Progenitor cell of endocrine pancreas (in vitro differentiated cells): ENCODE measurements around the gene ZNF117. TPM values are rescaled to one million over a fixed set of nuclear protein-coding genes. Genes with fewer than 3 reads are reported as not detected.
"Not testable (repeated sequence)": the region's sequence is repeated elsewhere in the genome, so short reads cannot be mapped to it uniquely, and the experiment has no call there.

Experiments
- DNase-seq: peaks from one replicate; pipeline ENCODE4 v3.0.0; 2021; ENCODE audit warnings: low spot score; ENCODE audit not compliant: unreplicated experiment
- H3K27ac Mint-ChIP-seq: 2 replicates; pipeline ENCODE4 v1.8.0; 2021; ENCODE audit warnings: mild to moderate bottlenecking, moderate library complexity, mixed read lengths
- H3K27me3 Mint-ChIP-seq: 2 replicates; pipeline ENCODE4 v1.8.0; 2021; ENCODE audit warnings: mixed read lengths
- H3K36me3 Mint-ChIP-seq: 2 replicates; pipeline ENCODE4 v1.8.0; 2022; ENCODE audit warnings: mixed read lengths; ENCODE audit not compliant: insufficient read depth
- H3K4me1 Mint-ChIP-seq: 2 replicates; pipeline ENCODE4 v1.8.0; 2021; ENCODE audit warnings: low read depth, mixed read lengths
- H3K4me3 Mint-ChIP-seq: 2 replicates; pipeline ENCODE4 v1.8.0; 2021; ENCODE audit warnings: low read depth, mild to moderate bottlenecking, moderate library complexity, mixed read lengths
- H3K9me3 Mint-ChIP-seq: 2 replicates; pipeline ENCODE4 v1.8.0; 2021; ENCODE audit warnings: low read depth, mixed read lengths
- CTCF ChIP-seq: fragments of 200-600 bp; sonication (generic); IDR thresholded peaks from one replicate; pipeline ENCODE4 v1.5.0; 2021; ENCODE audit warnings: antibody characterized with exemption, mild to moderate bottlenecking; ENCODE audit not compliant: unreplicated experiment
- total RNA-seq: library from RNA; stranded (reverse); gene quantifications from 2 replicates; pipeline ENCODE4 v1.2.1, GENCODE V29; 2021

ZNF117 gene
- total RNA-seq, 1 donor from 2014 or later, result 63.3 TPM

GRCh38 chr7:65007036-65007435 lies 16.2 kb upstream of the ZNF117 start:
- peak overlapping the region; percentile 97 for H3K4me3 Mint-ChIP-seq
- not testable (repeated sequence) for H3K27me3 Mint-ChIP-seq, H3K27ac Mint-ChIP-seq, DNase-seq, H3K4me1 Mint-ChIP-seq
- H3K9me3 Mint-ChIP-seq, result peaks cover 11% of the 10 kb centered on the region
- peaks cover 29% of the 10 kb centered on the region for H3K36me3 Mint-ChIP-seq

- H3K4me1 Mint-ChIP-seq, result peaks cover 9% of the 10 kb centered on the region
- peak within 1 kb of the TSS; percentile 100 for H3K27ac Mint-ChIP-seq
- DNase-seq, result peak; percentile 84
- peaks cover 36% of the 10 kb centered on the region for H3K36me3 Mint-ChIP-seq
- no peaks in the 10 kb centered on the region for H3K27me3 Mint-ChIP-seq
- peaks cover 18% of the 10 kb centered on the region for H3K9me3 Mint-ChIP-seq
- no peak for TF ChIP-seq CTCF
- H3K4me3 Mint-ChIP-seq, result peak within 1 kb of the TSS; percentile 97
These were observed 15.5 kb upstream of the ZNF117 start, which contains the start of gene ERV3-1 for GRCh38 chr7:65006094-65006992. ERV3-1 (minus strand) TSS chr7:65006687; CDS start chr7:64993026, 13,661 bp downstream.

GRCh38 chr7:65004575-65004974 lies 13.7 kb upstream of the ZNF117 start:
- Mint-ChIP-seq H3K9me3 (peaks cover 29% of the 10 kb centered on the region), H3K36me3 (peaks cover 53% of the 10 kb centered on the region), H3K4me1 (peaks cover 9% of the 10 kb centered on the region), H3K4me3 (peak overlapping the region; percentile 97), H3K27me3 (no peaks in the 10 kb centered on the region), H3K27ac (peak overlapping the region; percentile 88)
- no peak for TF ChIP-seq CTCF
- DNase-seq, result no peak

- no peak for DNase-seq
- TF ChIP-seq CTCF, result no peak
- H3K36me3 Mint-ChIP-seq, result peaks cover 68% of the 10 kb centered on the region
- peaks cover 44% of the 10 kb centered on the region for H3K9me3 Mint-ChIP-seq
- no peaks in the 10 kb centered on the region for H3K27me3 Mint-ChIP-seq
- peak overlapping the region; percentile 33 for H3K27ac Mint-ChIP-seq
- H3K4me1 Mint-ChIP-seq, result peaks cover 9% of the 10 kb centered on the region
- no peak overlapping the region for H3K4me3 Mint-ChIP-seq
These were observed 12.2 kb upstream of the ZNF117 start for GRCh38 chr7:65002972-65003585.

GRCh38 chr7:65001291-65001814 lies 10.5 kb upstream of the ZNF117 start:
- TF ChIP-seq CTCF, result no peak

More at GRCh38 chr7:65001291-65001814, 10.5 kb upstream of the ZNF117 start:
- Mint-ChIP-seq H3K4me3 (no peak overlapping the region), H3K36me3 (peaks cover 85% of the 10 kb centered on the region), H3K27ac (no peak overlapping the region), H3K9me3 (peaks cover 59% of the 10 kb centered on the region), H3K27me3 (no peaks in the 10 kb centered on the region), H3K4me1 (peaks cover 8% of the 10 kb centered on the region)
- DNase-seq, result no peak
